Activated CD4-positive, alpha-beta T cell treated with anti-CD3 and anti-CD28 coated beads for 48 hours (primary cell): ENCODE measurements around the gene F7.
A peak's percentile ranks its signal among the peaks of the same experiment; 100 is the strongest.

Experiments
- DNase-seq: peaks from one replicate; pipeline ENCODE4 v3.0.0-alpha.2; 2020

F7 gene

GRCh38 chr13:113141601-113141970 is 36.0 kb downstream of the F7 start:
- no peak for DNase-seq

GRCh38 chr13:113142876-113143275 is 37.3 kb downstream of the F7 start:
- no peak for DNase-seq

GRCh38 chr13:113143466-113144254 is 38.1 kb downstream of the F7 start:
- DNase-seq, result no peak

- no peak for DNase-seq
Observed at GRCh38 chr13:113144255-113144629, 38.7 kb downstream of the F7 start.

- peak; percentile 80 for DNase-seq
Observed at GRCh38 chr13:113145496-113145895, 39.9 kb downstream of the F7 start.

GRCh38 chr13:113145911-113146598 is 40.5 kb downstream of the F7 start:
- DNase-seq, result peak; percentile 31

GRCh38 chr13:113146750-113147149 is 41.2 kb downstream of the F7 start:
- no peak for DNase-seq

- DNase-seq, result no peak
Observed at GRCh38 chr13:113147206-113147605, 41.6 kb downstream of the F7 start.

GRCh38 chr13:113148407-113148806 is 42.8 kb downstream of the F7 start:
- no peak for DNase-seq

- DNase-seq, result no peak
Observed at GRCh38 chr13:113148940-113149503, 43.4 kb downstream of the F7 start.

- DNase-seq, result no peak
Observed at GRCh38 chr13:113149711-113150549, 44.3 kb downstream of the F7 start.

- DNase-seq, result no peak
Observed at GRCh38 chr13:113150550-113151365, 45.2 kb downstream of the F7 start.

- DNase-seq, result peak; percentile 22
Observed at GRCh38 chr13:113151745-113152690, 46.4 kb downstream of the F7 start.

GRCh38 chr13:113152691-113152983 is 47.0 kb downstream of the F7 start:
- DNase-seq, result no peak

GRCh38 chr13:113152984-113153809 is 47.6 kb downstream of the F7 start:
- peak; percentile 18 for DNase-seq

GRCh38 chr13:113153810-113154748 is 48.5 kb downstream of the F7 start:
- DNase-seq, result peak; percentile 72

GRCh38 chr13:113155201-113155600 is 49.6 kb downstream of the F7 start:
- no peak for DNase-seq

GRCh38 chr13:113155982-113156655 is 50.5 kb downstream of the F7 start:
- no peak for DNase-seq
